ENCODE data around the gene XRN2. TPM values are rescaled to one million over a fixed set of nuclear protein-coding genes. Genes with fewer than 3 reads are reported as not detected.

XRN2 gene
- total and polyA plus RNA-seq, 4 donors, result 12.6 to 62.2 (median 53.6) TPM

GRCh38 chr20:21368791-21369190 lies 65.7 kb downstream of the XRN2 start:
- TF ChIP-seq, protein P1, sequence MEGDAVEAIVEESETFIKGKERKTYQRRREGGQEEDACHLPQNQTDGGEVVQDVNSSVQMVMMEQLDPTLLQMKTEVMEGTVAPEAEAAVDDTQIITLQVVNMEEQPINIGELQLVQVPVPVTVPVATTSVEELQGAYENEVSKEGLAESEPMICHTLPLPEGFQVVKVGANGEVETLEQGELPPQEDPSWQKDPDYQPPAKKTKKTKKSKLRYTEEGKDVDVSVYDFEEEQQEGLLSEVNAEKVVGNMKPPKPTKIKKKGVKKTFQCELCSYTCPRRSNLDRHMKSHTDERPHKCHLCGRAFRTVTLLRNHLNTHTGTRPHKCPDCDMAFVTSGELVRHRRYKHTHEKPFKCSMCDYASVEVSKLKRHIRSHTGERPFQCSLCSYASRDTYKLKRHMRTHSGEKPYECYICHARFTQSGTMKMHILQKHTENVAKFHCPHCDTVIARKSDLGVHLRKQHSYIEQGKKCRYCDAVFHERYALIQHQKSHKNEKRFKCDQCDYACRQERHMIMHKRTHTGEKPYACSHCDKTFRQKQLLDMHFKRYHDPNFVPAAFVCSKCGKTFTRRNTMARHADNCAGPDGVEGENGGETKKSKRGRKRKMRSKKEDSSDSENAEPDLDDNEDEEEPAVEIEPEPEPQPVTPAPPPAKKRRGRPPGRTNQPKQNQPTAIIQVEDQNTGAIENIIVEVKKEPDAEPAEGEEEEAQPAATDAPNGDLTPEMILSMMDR (IDR thresholded peaks at IDR 0.05; ENCODE audit: control extremely low read depth, extremely low read depth), result no peak
- H3K9me3 ChIP-seq (ENCODE audit: control insufficient read depth in 4 of 4, insufficient read depth in 3 of 4, low read length in 3 of 4), result no peaks in the 10 kb centered on the region
- H3K9ac ChIP-seq (ENCODE audit: insufficient read depth in 1 of 2, low read length in 2 of 2), result no peak overlapping the region
- H3K4me1 ChIP-seq (ENCODE audit: control insufficient read depth in 5 of 5, insufficient read depth in 5 of 5, low read length in 5 of 5), result peaks cover 0 to 3% (median 0%) of the 10 kb centered on the region in 5 donors
- ATAC-seq (ENCODE audit: insufficient read depth, low FRiP score) (no peak), DNase-seq (no peak)
- 46 to 50% methylated on average over 2 of the region's 2 CpGs for WGBS, 2 donors
- H3K36me3 ChIP-seq (ENCODE audit: control insufficient read depth in 4 of 4, insufficient read depth in 4 of 4, low read length in 4 of 4), result peaks cover 6 to 45% (median 10%) of the 10 kb centered on the region in 4 donors
- H3K27me3 ChIP-seq (ENCODE audit: control insufficient read depth in 3 of 3, insufficient read depth in 3 of 3, low read length in 2 of 3), result no peaks in the 10 kb centered on the region
- H3K4me3 ChIP-seq, result no peak overlapping the region
- H3K27ac ChIP-seq (ENCODE audit: low read depth in 1 of 2, low read length in 1 of 2), result no peak overlapping the region

DNA sequence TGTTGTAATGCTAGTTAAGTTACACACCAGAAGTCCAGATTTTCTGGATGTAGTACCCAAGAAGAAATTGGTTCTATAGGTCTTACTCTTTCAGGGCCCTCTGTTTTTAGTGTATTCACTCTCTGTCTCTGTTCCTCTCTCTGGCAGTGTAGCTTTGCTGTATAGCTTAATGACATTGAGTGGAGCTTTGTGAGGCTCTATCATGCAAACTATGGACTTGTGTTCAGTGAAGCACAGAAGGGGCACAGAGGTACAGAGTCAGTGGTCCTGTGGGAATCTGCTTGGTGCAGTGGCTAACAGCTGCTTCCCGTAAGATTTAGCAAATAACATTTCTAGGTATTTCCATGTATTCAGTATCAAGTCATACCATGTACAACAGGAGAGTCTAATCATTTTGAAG lies 68.1 kb downstream of the XRN2 start:
- Histone ChIP-seq H3K9me3 (ENCODE audit: control insufficient read depth in 4 of 4, insufficient read depth in 3 of 4, low read length in 3 of 4) (no peaks in the 10 kb centered on the region), H3K27me3 (ENCODE audit: control insufficient read depth in 3 of 3, insufficient read depth in 3 of 3, low read length in 2 of 3) (no peaks in the 10 kb centered on the region), H3K27ac (ENCODE audit: low read depth in 1 of 2, low read length in 1 of 2) (no peak overlapping the region), H3K4me1 (ENCODE audit: control insufficient read depth in 5 of 5, insufficient read depth in 5 of 5, low read length in 5 of 5) (peaks cover 0 to 3% (median 0%) of the 10 kb centered on the region in 5 donors), H3K4me3 (no peak overlapping the region), H3K9ac (ENCODE audit: insufficient read depth in 1 of 2, low read length in 2 of 2) (no peak overlapping the region), H3K36me3 (ENCODE audit: control insufficient read depth in 4 of 4, insufficient read depth in 4 of 4, low read length in 4 of 4) (peaks cover 6 to 34% (median 7%) of the 10 kb centered on the region in 4 donors)
- no peak for ATAC-seq (ENCODE audit: insufficient read depth, low FRiP score)
- TF ChIP-seq, protein P1 (IDR thresholded peaks at IDR 0.05; ENCODE audit: control extremely low read depth, extremely low read depth), result no peak
- DNase-seq, result no peak
- WGBS, 2 donors, result 96 to 100% methylated on average over 1 of the region's 1 CpG

GRCh38 chr20:21372016-21372415 lies 68.9 kb downstream of the XRN2 start:
- no peak overlapping the region for H3K27ac ChIP-seq (ENCODE audit: low read depth in 1 of 2, low read length in 1 of 2)
- no peak for DNase-seq
- TF ChIP-seq, protein P1 (IDR thresholded peaks at IDR 0.05; ENCODE audit: control extremely low read depth, extremely low read depth), result no peak
- H3K9me3 ChIP-seq (ENCODE audit: control insufficient read depth in 4 of 4, insufficient read depth in 3 of 4, low read length in 3 of 4), result no peaks in the 10 kb centered on the region
- ATAC-seq (ENCODE audit: insufficient read depth, low FRiP score), result no peak
- WGBS, 2 donors, result 81 to 93% methylated on average over 2 of the region's 2 CpGs
- no peak overlapping the region for H3K9ac ChIP-seq (ENCODE audit: insufficient read depth in 1 of 2, low read length in 2 of 2)
- no peak overlapping the region for H3K4me3 ChIP-seq
- no peaks in the 10 kb centered on the region for H3K27me3 ChIP-seq (ENCODE audit: control insufficient read depth in 3 of 3, insufficient read depth in 3 of 3, low read length in 2 of 3)
- peaks cover 0 to 3% (median 0%) of the 10 kb centered on the region in 5 donors for H3K4me1 ChIP-seq (ENCODE audit: control insufficient read depth in 5 of 5, insufficient read depth in 5 of 5, low read length in 5 of 5)
- H3K36me3 ChIP-seq (ENCODE audit: control insufficient read depth in 4 of 4, insufficient read depth in 4 of 4, low read length in 4 of 4), result peaks cover 5 to 27% (median 7%) of the 10 kb centered on the region in 4 donors

DNA sequence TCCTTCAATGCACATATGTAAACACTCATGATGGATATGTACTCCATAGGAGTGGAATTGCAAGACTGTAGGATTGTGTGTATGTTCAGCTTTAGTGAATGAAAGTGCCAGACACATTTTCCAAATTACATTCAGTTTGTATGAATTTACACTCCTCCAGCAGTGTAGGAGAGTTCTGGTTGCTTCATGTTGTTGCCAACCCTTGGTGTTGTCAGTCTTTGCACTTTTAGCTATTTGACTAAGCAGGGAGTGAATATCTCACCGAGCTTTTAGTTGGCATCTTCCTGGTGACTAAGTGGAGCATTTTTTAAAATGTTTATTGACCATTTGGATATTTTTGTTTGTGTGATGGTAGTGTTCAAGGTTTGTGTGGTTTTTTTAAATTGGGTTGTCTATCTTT lies 70.3 kb downstream of the XRN2 start:
- no peak for ATAC-seq (ENCODE audit: insufficient read depth, low FRiP score)
- Histone ChIP-seq H3K27ac (ENCODE audit: low read depth in 1 of 2, low read length in 1 of 2) (no peak overlapping the region), H3K9ac (ENCODE audit: insufficient read depth in 1 of 2, low read length in 2 of 2) (no peak overlapping the region), H3K27me3 (ENCODE audit: control insufficient read depth in 3 of 3, insufficient read depth in 3 of 3, low read length in 2 of 3) (no peaks in the 10 kb centered on the region), H3K4me1 (ENCODE audit: control insufficient read depth in 5 of 5, insufficient read depth in 5 of 5, low read length in 5 of 5) (peaks cover 0 to 5% (median 0%) of the 10 kb centered on the region in 5 donors), H3K36me3 (ENCODE audit: control insufficient read depth in 4 of 4, insufficient read depth in 4 of 4, low read length in 4 of 4) (peaks cover 0 to 21% (median 7%) of the 10 kb centered on the region in 4 donors), H3K9me3 (ENCODE audit: control insufficient read depth in 4 of 4, insufficient read depth in 3 of 4, low read length in 3 of 4) (no peaks in the 10 kb centered on the region), H3K4me3 (no peak overlapping the region)
- 76 to 84% methylated on average over 1 of the region's 1 CpG for WGBS, 2 donors
- DNase-seq, result no peak
- TF ChIP-seq, protein P1 (IDR thresholded peaks at IDR 0.05; ENCODE audit: control extremely low read depth, extremely low read depth), result no peak
